BE2C (cell line): ENCODE data around the gene PSAP.

Experiments
- DNase-seq: peaks from one replicate; pipeline ENCODE4 v3.0.0-alpha.2; 2020
- H3K27me3 ChIP-seq: fragments of 250-450 bp; sonication (Bioruptor Pico); 2 replicates; pipeline ENCODE4 v1.5.1; 2020; ENCODE audit warnings: mild to moderate bottlenecking
- H3K36me3 ChIP-seq: fragments of 250-450 bp; sonication (Bioruptor Pico); 2 replicates; pipeline ENCODE4 v1.5.1; 2020; ENCODE audit warnings: mild to moderate bottlenecking
- H3K4me1 ChIP-seq: fragments of 250-450 bp; sonication (Bioruptor Pico); 2 replicates; pipeline ENCODE4 v1.5.1; 2020
- H3K4me3 ChIP-seq: 2 replicates; pipeline ENCODE4 v1.5.1; 2011; ENCODE audit warnings: low read depth, low read length
- H3K9me3 ChIP-seq: fragments of 250-450 bp; sonication (Bioruptor Pico); 2 replicates; pipeline ENCODE4 v1.5.1; 2020
- TF ChIP-seq, protein P1 (sequence below): IDR thresholded peaks from 2 replicates; pipeline ENCODE4 v1.5.1; 2012; ENCODE audit warnings: mild to moderate bottlenecking, low read depth, low read length

The PSAP gene

GRCh38 chr10:71891437-71891836 lies 40.4 kb upstream of the PSAP start:
- no peak overlapping the region for H3K4me3 ChIP-seq
- TF ChIP-seq, protein P1, sequence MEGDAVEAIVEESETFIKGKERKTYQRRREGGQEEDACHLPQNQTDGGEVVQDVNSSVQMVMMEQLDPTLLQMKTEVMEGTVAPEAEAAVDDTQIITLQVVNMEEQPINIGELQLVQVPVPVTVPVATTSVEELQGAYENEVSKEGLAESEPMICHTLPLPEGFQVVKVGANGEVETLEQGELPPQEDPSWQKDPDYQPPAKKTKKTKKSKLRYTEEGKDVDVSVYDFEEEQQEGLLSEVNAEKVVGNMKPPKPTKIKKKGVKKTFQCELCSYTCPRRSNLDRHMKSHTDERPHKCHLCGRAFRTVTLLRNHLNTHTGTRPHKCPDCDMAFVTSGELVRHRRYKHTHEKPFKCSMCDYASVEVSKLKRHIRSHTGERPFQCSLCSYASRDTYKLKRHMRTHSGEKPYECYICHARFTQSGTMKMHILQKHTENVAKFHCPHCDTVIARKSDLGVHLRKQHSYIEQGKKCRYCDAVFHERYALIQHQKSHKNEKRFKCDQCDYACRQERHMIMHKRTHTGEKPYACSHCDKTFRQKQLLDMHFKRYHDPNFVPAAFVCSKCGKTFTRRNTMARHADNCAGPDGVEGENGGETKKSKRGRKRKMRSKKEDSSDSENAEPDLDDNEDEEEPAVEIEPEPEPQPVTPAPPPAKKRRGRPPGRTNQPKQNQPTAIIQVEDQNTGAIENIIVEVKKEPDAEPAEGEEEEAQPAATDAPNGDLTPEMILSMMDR: no peak
- H3K9me3 ChIP-seq: no peaks in the 10 kb centered on the region
- DNase-seq: no peak
- H3K27me3 ChIP-seq: no peaks in the 10 kb centered on the region
- H3K4me1 ChIP-seq: peaks cover 7% of the 10 kb centered on the region; the same call in 1 of the 2 replicates
- H3K36me3 ChIP-seq: no peaks in the 10 kb centered on the region

- no peaks in the 10 kb centered on the region for H3K36me3 ChIP-seq
- DNase-seq: no peak
Measured at GRCh38 chr10:71889388-71889987, 38.4 kb upstream of the PSAP start.

DNA sequence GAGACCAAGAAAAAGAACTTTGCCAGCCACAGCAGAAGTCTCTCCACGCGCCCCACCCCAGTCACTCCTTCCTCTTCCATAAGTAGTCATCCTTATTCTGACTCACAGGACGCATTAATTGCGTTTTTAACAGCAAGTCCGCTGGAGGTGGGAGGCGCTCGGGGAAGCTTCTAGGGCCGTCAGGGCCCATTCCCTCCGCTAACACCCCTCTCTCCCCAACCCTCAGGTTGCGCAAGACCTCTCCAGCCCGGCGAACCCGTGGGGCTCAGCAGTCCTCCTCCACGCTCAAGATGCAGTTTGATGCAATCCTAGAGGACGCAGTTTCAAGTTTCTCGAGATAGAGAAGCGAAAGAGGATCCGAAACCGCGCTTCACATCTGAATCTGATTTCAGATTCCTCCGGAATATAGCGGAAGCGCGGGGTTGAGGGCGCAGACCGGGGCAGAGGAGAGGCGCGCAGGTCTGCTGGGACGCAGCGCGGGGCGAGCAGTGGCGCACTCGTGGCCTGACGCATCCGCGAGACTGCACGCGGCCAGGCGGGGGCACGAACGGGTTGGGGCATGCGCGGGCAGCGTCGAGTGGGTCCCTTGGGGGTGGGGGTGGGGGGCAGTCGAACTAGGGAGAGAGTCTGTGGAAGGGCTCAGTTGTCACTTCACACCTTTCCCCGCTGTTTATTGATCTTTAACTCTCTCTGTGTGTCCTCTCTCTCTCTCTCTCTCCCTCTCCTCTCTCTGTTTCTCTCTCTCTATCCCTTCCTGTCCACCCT lies 37.8 kb upstream of the PSAP start:
- H3K9me3 ChIP-seq: no peaks in the 10 kb centered on the region
- no peaks in the 10 kb centered on the region for H3K27me3 ChIP-seq
- TF ChIP-seq, protein P1: no peak
- no peaks in the 10 kb centered on the region for H3K36me3 ChIP-seq
- H3K4me1 ChIP-seq: peaks cover 4% of the 10 kb centered on the region; the same call in 1 of the 2 replicates
- peak overlapping the region; percentile 92 for H3K4me3 ChIP-seq
- DNase-seq: peak; percentile 85

More at GRCh38 chr10:71889388-71889987, 38.4 kb upstream of the PSAP start:
- Histone ChIP-seq H3K9me3 (no peaks in the 10 kb centered on the region), H3K4me1 (peaks cover 6% of the 10 kb centered on the region; the same call in 1 of the 2 replicates), H3K27me3 (no peaks in the 10 kb centered on the region), H3K4me3 (peak overlapping the region; percentile 92)
- TF ChIP-seq, protein P1: no peak

GRCh38 chr10:71888248-71888622 lies 37.2 kb upstream of the PSAP start:
- Histone ChIP-seq H3K9me3 (no peaks in the 10 kb centered on the region), H3K4me1 (peaks cover 6% of the 10 kb centered on the region), H3K4me3 (peak overlapping the region; percentile 92), H3K27me3 (no peaks in the 10 kb centered on the region), H3K36me3 (no peaks in the 10 kb centered on the region)
- no peak for DNase-seq
- TF ChIP-seq, protein P1: no peak

GRCh38 chr10:71887743-71888142 lies 36.7 kb upstream of the PSAP start:
- H3K4me1 ChIP-seq: peaks cover 11% of the 10 kb centered on the region
- H3K9me3 ChIP-seq: no peaks in the 10 kb centered on the region
- TF ChIP-seq, protein P1: no peak
- no peak for DNase-seq
- peak overlapping the region; percentile 92 for H3K4me3 ChIP-seq
- no peaks in the 10 kb centered on the region for H3K27me3 ChIP-seq
- no peaks in the 10 kb centered on the region for H3K36me3 ChIP-seq
